HL-60/S4 treated with retinoic acid at 250 ng/mL for 4 days and 3 days (cell line): ENCODE measurements around the gene POU2F3.

ENCODE experiments used
- in situ Hi-C: fragments of 300-500 bp; cut with MboI; formaldehyde crosslinking; loops from 2 replicates; pipeline ENCODE4 v1.7.0; 2022; ENCODE audit warnings: low sequenced_read_pairs

POU2F3 gene

DNA sequence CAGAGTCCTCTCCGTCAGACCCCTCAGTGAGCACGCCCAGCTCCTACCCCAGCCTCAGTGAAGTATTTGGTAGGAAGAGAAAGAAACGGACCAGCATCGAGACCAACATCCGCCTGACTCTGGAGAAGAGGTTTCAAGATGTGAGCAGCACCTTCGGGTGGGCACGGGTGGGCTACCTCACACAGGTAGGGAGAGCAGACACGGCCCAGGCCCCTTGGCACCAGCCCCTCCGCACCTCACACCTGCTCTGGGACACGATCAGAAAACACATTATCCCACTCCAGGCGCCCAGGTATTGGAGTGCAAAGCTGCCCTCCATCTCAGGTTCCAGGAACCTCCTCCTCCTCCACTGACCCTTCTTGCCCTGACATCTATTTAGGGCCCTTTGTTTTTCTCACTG, 67.5 kb downstream of the POU2F3 start:
- in situ Hi-C loops: loop anchor here (10.0 kb wide), 1 partner anchor 133 kb away; no protein-coding TSS in a partner anchor

DNA sequence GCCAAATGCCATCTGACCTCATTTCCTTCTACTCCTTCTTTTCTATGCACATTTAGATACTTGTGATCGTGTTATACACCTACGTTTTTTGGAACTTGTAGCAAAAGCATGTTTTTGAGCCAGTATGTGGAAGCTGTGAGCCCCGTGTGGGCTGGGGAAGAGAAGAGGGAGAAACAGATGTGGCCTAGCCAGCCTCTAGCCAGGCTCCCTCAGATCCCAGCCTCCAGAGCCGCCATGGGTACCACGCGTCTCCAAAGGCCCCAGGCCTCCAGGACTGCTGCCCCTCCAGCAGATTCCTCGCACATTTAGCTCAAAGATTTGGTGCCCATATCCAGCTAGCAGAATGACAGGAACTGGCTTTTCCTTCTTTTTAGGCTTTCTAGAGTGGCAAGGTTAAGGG, 68.1 kb downstream of the POU2F3 start:
- in situ Hi-C loops: loop anchor here (10.0 kb wide), 1 partner anchor 133 kb away; no protein-coding TSS in a partner anchor

DNA sequence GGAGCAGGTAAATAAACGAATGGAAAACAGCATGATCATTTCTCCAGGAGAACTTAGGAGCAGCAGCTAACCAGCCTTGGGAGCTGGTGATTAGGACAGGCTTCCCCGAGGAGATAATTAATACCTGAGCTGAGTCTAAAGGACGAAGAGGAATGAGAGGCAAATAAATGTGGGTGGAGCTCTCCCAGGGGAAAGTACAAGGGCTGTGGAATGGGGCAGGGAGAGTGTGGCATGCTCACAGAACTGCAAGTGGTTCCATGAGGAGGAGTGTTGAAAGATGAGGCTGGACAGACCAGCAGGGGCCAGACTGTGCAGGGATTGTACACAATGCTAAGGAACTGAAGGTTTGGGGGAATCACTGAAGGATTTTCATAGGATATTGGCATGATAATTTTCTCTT, 70.9 kb downstream of the POU2F3 start:
- in situ Hi-C loops: no loop called here

DNA sequence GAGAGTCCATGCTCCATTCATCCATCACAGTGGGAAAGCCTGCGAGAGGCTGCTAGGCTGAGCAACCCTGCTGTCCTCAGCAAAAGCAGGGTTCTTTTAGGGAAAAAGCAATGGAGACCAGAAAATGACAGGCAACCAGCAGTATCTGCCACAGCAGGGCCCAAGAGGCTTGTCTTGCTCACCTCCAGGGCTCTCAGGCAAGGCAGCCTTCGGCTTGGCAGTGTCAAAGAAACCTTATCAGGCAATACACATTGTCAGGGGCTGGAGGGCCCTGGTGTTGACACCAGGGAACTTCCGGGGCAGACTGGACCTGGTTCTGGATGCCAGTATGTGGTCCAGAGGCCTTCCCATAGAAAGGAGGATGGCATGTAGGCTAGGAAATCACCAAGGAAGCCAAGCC, 74.9 kb downstream of the POU2F3 start:
- in situ Hi-C loops: no loop called here

DNA sequence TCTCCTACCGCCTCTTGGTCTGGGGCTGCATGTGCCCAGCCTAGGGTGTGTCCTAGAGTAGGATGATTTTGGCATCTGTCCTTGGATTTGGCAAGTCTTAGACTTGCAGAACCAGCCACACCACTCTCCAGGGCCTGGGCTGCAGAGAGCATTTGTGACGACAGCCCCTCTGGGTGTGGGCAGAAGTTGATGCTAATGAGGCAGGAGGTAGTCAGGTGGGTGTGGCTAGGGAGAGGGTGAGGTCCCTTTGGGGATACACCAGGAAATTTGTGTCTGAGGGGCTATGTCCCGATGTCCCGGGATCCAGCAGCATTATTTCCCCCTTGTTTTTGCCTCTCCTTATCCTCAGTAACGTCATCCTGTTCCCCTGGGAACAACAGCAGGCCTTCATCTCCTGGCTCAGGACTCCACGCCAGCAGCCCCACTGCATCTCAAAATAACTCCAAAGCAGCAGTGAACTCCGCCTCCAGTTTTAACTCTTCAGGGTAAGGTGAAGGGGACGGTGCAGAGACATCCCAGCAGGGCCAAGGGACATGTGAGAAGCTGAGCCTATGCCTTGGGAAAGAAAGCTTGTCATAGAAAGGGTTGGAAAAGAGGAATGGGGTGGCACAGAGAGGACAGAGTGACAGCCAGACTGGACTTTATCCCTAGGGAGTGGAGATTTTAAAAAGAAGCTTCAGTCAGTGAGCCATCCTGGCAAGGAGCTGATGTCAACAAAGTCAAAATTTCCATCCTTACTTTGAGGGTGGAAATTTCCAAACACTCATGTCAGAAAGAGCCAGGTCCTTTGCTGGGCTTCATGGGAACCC, 77.1 kb downstream of the POU2F3 start:
- in situ Hi-C loops: no loop called here

DNA sequence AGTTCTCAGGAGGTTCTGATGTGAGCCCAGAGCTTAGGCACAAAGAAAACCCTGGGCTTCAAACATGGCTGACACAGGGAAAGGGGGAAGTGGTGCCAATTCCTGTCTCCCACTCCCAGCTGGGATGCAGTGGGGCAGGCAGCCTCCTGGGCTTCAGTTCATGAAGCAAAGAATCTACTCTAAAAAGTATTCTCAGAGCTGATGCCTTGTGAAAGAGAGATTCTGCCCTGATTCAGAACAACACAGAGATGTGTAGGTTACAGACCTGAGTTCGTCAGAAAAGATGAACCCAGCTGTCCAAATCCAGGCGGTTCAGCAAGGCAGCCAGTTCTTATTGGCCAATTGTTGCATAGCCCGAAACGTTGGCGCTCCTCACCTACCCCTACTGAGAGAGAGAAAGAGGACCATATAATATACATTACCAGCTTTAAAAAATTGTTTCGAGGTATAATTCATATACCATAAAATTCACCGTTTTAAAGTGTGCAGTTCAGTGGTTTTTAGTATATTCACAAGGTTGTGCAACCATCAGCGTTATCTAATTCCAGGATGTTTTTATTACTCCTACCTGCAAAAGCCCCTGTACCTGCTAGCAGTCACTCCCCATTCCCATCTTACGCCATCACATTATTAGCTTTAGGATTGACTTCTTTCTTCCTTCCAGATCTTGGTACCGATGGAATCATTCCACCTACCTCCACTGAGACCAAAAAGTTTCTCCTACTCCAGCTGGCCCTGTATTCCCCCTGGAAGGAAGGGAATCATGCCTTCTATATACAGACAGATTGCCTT, 77.9 kb downstream of the POU2F3 start:
- in situ Hi-C loops: no loop called here

DNA sequence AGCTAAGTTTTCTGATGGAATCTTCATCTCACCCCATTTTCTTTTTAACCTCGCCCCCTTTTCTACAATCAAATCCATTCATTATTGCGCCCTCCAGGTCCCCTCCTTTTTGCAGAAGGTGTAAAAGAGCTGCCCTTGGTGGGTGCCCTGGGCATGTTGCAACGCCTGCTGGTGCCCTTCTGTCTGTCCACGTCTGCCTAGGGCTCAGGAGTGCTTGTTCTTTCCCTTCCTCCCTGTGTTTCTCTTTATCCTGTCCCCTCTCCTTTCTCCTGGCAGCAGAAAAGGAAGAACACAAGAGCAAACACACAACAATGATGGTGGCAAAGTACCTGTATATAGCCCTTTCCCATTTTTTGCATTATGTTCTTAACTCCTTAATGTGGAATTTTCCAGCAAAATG, 79.0 kb downstream of the POU2F3 start:
- in situ Hi-C loops: no loop called here

DNA sequence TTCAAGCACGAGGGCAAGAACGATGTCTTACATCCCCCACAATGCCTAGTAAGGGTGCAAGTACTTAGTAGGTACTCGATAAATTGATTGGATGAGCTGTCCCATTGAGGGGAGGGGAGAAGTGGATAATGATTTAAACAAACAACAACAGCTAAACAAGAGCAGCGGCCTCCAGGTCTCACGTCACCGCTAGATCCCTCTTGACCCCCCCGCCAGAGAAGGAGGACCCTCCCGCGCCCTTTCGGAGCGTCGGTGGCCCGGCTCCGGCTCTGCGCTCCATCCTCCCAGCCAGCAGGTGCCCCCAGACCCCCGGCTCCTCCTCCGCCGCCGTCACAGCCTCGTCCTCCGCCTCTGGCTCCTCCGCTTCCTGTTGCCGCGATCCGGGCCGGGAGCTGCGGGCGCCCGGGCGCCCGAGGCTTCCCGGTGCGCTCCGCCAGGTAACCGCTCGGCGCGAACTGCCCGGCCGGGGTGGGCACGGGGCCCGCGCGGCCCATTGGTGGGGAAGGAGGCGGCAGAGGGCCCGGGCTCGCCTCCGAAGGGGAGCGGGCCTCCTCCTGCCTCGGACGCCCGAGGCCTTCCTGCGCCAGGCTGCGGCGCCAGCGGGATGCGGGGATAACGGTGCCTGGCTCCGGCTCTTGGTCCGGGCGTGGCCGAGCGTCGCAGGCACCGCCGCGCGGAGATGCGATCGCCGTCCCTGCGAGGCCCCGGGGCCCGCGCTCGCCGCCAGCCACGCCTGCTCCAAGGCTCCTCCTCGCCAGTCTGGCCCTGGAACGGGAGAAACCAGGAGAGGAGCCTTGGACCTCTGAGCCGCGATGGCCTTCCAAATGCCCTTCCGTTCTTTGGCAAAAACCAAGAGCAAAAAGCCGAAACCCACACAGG, 85.2 kb downstream of the POU2F3 start, which contains the start of gene TLCD5:
Gene TLCD5 (plus strand): TSS at position 368 of the 879 bp plus-strand sequence. CDS start 2,143 bp downstream, outside the sequence.
- in situ Hi-C loops: no loop called here

DNA sequence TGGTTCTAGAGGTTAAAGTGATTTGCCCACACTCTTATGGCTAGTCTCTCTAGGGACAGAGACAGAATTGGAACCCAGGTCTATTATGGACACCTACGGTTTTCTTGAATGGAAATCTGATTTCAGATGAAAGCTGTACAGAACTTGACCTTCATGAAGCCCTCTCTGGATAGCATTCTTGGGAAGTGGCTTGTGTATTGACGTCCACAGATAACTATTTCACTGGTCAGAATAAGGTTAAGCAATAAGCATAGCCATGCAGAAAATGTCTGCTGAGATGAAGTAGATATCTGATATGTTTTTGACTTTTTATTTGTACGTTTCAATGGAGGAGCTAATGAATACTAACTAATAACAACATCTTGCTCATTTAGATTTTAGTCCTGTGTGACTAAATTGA, 86.3 kb downstream of the POU2F3 start:
- in situ Hi-C loops: no loop called here

DNA sequence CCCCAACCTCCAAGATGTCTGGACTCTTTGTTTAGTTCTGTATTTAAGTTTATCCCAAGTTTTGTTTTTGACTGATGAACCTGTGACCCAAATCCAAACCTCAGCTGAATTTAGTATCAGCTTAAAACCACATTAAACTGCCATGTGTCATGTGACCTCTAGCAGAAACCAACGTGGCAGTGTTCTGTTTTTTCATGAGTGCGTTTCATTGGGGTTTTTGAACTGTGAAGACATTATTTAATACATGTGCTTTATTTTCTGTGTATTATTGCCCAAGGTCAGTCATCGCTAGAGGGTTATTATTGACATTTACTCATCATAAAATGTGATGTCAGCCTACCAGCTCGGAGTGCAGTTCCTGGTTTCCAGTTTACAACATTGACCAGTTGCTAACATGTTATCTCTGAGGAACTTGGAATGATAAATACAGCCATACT, 86.9 kb downstream of the POU2F3 start:
- in situ Hi-C loops: no loop called here

DNA sequence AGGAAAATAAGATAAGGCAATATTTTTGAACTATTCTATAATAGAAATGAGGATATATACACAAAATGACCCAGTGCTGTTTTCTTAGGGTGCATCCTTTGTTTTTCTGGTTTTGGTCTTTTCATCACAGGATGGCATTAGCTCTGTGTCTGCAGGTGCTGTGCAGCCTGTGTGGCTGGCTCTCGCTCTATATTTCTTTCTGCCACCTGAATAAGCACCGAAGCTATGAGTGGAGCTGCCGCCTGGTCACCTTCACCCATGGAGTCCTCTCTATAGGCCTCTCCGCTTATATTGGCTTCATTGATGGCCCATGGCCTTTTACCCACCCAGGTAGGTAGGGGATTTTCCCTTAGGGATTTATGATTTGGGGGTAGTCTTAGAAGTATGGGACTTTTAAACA, 87.4 kb downstream of the POU2F3 start:
- in situ Hi-C loops: no loop called here

DNA sequence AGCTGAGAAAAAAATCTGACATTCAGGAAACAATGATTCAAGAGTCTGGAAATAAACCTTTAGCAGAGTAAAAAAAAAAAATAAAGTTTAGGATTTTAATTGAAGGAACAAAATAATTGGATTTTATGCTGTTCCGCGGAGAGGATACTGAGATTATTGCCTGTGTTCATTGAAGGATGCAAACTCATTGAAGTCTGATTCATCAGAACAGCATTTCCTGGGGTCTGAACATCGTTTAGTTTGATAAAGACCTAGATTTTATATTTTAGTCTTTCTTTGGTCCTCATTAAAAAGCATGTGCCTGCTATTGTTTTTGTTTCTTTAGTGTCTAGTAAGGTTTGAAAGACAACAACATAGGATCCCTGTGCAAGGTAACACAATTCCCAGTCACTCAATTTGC, 89.6 kb downstream of the POU2F3 start:
- in situ Hi-C loops: no loop called here

DNA sequence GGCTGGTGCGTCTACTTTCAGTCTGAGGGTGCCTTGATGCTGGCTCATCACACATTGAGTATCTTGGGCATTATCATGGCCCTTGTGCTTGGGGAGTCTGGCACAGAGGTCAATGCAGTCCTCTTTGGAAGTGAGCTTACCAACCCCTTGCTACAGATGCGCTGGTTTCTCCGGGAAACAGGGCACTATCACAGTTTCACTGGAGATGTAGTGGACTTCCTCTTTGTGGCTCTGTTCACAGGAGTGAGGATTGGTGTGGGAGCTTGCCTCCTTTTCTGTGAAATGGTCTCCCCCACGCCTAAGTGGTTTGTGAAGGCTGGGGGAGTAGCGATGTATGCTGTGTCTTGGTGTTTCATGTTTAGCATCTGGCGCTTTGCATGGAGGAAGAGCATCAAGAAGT, 90.1 kb downstream of the POU2F3 start:
- in situ Hi-C loops: no loop called here

DNA sequence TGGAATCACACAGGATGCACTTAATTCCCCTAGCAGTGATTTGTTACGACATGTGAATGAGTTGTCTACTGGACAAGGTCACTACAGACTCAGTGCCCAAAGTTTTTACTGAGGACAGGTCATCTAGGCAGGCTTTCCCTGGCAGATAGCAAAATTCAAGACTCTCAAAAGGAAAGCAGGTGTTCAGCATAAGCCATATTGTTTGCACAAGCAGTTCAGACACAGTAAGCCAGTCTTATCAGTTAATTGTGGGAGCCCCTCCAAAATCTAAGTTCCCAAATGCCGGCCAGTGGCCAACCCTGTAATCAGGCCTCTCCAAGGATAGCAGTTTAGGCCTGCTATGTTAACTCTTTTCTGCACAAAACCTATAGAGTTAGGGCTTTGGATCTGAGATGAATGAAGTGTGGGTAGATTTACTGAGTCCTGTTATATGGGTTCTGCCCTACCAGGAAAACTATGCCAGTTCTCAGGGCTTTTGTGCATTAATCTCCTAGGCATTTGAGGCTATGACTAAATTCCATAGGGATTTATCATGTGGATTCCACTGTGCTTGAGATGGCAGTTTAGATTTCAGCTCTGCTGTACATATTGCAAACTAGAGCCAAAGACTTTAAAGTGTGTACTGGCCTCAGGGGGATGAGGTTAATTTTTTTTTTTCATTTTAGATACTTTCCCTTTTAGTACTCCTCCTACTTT, 91.5 kb downstream of the POU2F3 start:
- in situ Hi-C loops: no loop called here

DNA sequence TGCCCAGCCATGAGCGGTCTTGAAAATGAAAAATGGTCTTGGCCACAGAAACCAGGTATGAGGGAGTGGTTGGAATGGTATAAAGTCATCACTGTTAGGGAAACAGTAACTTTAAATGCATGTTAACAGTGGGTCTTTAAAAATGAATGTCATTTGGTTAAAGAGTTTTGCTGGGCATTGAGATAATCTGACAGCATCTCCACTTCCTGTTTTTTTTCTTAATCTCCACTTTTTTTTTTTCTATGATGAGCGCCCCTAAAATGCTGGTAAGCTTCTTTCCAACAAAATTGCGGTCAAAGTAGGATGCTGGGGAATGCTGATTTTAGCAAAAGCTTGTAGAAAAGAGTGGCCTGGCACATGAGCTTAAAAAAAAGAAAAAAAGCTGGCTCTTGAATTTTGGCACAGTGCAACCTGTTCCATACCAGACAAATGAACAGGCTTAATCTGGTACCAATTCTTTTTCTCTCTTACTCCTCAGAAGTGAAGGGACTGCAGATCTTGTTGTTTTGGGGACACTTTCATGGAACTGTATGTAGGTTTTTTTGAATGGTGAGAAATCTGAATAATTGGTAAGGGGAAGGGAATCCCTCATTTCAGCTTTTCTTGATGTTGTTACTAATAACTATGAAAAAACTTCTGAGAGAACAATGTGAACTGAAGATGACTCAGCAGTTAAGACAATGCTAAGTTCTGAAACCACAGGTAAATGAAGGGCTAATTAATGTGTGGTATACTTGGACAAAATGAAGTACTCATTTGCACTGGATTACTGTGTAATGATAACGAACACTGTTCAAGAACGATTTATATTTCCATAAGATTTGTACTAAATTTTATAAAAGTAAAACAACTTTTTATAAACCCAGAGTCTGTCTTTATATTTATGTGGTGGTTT, 93.1 kb downstream of the POU2F3 start:
- in situ Hi-C loops: no loop called here

DNA sequence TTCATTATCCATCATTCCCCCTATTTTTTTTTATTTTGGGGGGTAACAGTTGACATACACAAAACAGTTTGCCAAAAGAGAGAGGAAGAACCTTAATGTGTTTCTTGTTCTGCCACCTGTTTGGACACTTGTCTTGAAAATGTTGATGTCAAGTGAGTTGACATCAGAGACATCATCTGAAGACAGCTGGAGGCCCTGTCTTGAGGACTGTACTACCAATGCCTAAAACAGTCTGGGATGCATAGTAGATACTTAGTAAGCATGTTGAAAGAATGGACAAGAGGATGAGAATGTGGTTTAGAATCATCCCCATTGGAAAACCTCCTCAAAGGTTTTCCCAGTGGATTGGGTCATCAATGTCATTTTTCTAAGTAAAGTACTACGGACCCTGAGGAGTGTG, 93.9 kb downstream of the POU2F3 start:
- in situ Hi-C loops: no loop called here

DNA sequence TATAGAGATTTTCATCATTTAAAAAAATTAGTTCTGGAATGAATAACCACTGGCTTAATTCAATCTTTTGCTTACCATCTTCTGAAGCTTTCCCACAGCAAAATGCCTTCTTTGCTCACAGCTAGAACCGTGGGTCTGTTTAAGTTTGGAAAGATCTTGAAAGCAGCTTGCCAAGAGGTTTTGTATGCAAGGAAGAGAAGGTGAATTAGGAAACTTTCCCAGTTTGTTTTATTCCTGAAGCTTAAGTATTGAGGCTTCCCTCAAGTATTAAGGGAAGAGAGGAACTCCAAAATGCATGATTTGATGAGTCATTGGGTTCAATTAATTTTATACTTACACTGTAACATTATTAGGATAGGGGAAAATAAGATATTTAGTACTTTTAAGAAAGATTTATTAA, 94.4 kb downstream of the POU2F3 start:
- in situ Hi-C loops: no loop called here

DNA sequence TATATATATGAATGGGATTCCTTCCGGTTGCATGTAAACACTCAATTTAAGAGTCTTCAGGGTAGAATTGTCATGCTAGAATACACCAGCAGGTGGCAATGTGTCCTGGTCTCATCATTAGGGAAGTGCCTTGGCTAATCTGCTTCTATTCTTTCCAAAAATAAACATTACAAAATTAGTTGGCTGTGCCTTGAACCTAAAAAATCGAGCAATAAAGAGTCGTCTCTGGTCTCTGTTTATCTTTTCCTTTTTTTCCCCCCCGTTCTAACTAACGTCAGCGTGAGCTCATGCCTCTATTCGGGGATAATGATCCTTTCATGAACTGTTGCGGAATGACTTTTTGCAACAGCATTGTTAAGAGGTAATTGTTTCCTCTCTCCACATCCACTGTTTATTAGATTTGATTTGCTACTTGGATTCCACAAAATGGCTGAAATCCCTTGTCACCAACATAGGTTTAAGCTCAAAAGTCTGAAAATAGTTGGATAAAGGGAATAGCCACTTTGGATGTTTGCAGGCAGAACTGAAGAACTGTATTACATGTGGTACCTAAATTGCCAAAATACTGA, 95.0 kb downstream of the POU2F3 start:
- in situ Hi-C loops: no loop called here

DNA sequence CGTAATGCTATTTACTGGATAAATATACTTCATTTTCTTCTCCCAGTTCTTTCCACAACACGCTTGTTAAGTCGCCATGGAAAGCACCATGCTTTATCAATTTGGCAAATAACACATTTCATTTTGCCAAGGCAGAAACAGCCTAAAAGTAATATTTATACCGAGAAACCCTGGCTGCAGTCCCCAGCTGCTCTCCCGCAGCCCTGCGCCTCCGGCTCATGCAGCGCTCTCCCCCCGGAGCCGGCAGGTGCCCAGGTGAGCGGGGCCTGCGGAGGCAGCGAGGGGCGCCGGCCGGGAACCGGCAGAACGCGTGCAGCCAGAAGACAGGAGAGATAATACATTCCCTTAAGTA, 95.6 kb downstream of the POU2F3 start:
- in situ Hi-C loops: no loop called here
